HCT116 (cell line): ENCODE measurements around the gene GNL2. TPM values are rescaled to one million over a fixed set of nuclear protein-coding genes. Genes with fewer than 3 reads are reported as not detected.
"Not testable (repeated sequence)": the region's sequence is repeated elsewhere in the genome, so short reads cannot be mapped to it uniquely, and the experiment has no call there.

Source experiments
- ATAC-seq: fragments of 200-7000 bp; cut with Tn5 transposase; 2 replicates; pipeline ENCODE4 v1.9.1; 2020; ENCODE audit warnings: mild to moderate bottlenecking, moderate library complexity
- BruUV-seq: library from RNA; stranded (reverse); fragments of 400-500 nt; replicated peaks from 2 replicates; lab custom pipeline; 2021; lab: Mats Ljungman, UMichigan
- CTCF ChIA-PET: fragments of 300-600 bp; sonication (Branson Sonifier 250); formaldehyde crosslinking; loops from one replicate; lab custom pipeline; 2021; ENCODE audit warnings: antibody characterized with exemption; lab: Charles Lee
- POLR2A ChIA-PET: fragments of 300-600, 350-600 bp; sonication (Branson Sonifier 250); formaldehyde crosslinking; loops from one replicate; lab custom pipeline; 2021; ENCODE audit warnings: antibody characterized with exemption; lab: Charles Lee
- RAD21 ChIA-PET, 2 experiments: fragments of 300-600 bp; sonication (Branson Sonifier 250); formaldehyde crosslinking; loops; one replicate each; lab custom pipeline; 2023; ENCODE audit warnings: low total read pairs in 2 of 2; ENCODE audit not compliant: uncharacterized antibody in 2 of 2, unreplicated experiment in 2 of 2, low non-redundant PET in 1 of 2; lab: Charles Lee
- DNase-seq: peaks from one replicate; pipeline ENCODE4 v3.0.0-alpha.2; 2010; ENCODE audit warnings: low read depth, low spot score
- H2AFZ ChIP-seq: fragments of 200-600 bp; shearing (Covaris generic), sonication (generic); 2 replicates; pipeline ENCODE4 v1.6.1; 2017; ENCODE audit warnings: low read depth, mixed run types, mixed read lengths, antibody characterized with exemption, low read length; ENCODE audit not compliant: poor library complexity, severe bottlenecking
- H3K27ac ChIP-seq: 2 replicates; pipeline ENCODE4 v1.5.1; 2012; ENCODE audit warnings: low read depth, low read length
- H3K27me3 ChIP-seq: fragments of 200-600 bp; sonication (generic); 2 replicates; pipeline ENCODE4 v1.6.1; 2016; ENCODE audit warnings: mixed run types, low read length, mixed read lengths; ENCODE audit not compliant: insufficient read depth
- H3K36me3 ChIP-seq, 2 experiments: fragments of 200-500 bp in 1 of 2; fragments of 200-600 bp in 1 of 2; sonication (Bioruptor generic) in 1 of 2; sonication (generic) in 1 of 2; 2 replicates each; pipeline versions ENCODE4 v1.5.1 to v1.6.1; 2014 to 2016; ENCODE audit warnings: low read length in 2 of 2, inconsistent platforms in 1 of 2, mixed read lengths in 1 of 2, mixed run types in 1 of 2; ENCODE audit not compliant: insufficient read depth in 2 of 2, control insufficient read depth in 1 of 2
- H3K4me1 ChIP-seq, 2 experiments: fragments of 200-600 bp in 1 of 2; sonication (generic) in 1 of 2; 2 replicates each; pipeline versions ENCODE4 v1.5.1 to v1.6.1; 2012 to 2017; ENCODE audit warnings: low read length in 2 of 2, inconsistent platforms in 1 of 2, mild to moderate bottlenecking in 1 of 2, mixed read lengths in 1 of 2, mixed run types in 1 of 2, moderate library complexity in 1 of 2; ENCODE audit not compliant: insufficient read depth in 2 of 2, control insufficient read depth in 1 of 2
- H3K4me2 ChIP-seq: fragments of 200-600 bp; sonication (generic); 2 replicates; pipeline ENCODE4 v1.6.1; 2017; ENCODE audit warnings: mixed run types, low read length, mixed read lengths
- H3K4me3 ChIP-seq, 2 experiments: fragments of 200-600 bp in 1 of 2; sonication (generic) in 1 of 2; replicated peaks in 1 of 2; 2 replicates each; pipeline ENCODE4 v1.5.1; 2011 to 2016; ENCODE audit warnings: low read length in 2 of 2, control low read depth in 1 of 2, low read depth in 1 of 2, mild to moderate bottlenecking in 1 of 2, mixed read lengths in 1 of 2, mixed run types in 1 of 2
- H3K79me2 ChIP-seq: fragments of 200-600 bp; sonication (generic); 2 replicates; pipeline ENCODE4 v1.6.1; 2017; ENCODE audit warnings: mild to moderate bottlenecking, mixed run types, low read length, moderate library complexity, mixed read lengths; ENCODE audit not compliant: insufficient read depth
- H3K9ac ChIP-seq: fragments of 200-600 bp; sonication (generic); 2 replicates; pipeline ENCODE4 v1.6.1; 2016; ENCODE audit warnings: low read length, mixed read lengths
- H3K9me2 ChIP-seq: fragments of 200-600 bp; sonication (generic), shearing (Covaris generic); 2 replicates; pipeline ENCODE4 v1.6.1; 2017; ENCODE audit warnings: mixed run types, mild to moderate bottlenecking, moderate library complexity; ENCODE audit not compliant: insufficient read depth
- H3K9me3 ChIP-seq, 2 experiments: fragments of 200-500 bp in 1 of 2; fragments of 200-600 bp in 1 of 2; sonication (Bioruptor generic) in 1 of 2; sonication (generic) in 1 of 2; 2 replicates each; pipeline ENCODE4 v1.6.1; 2014 to 2017; ENCODE audit warnings: low read length in 2 of 2, mixed read lengths in 2 of 2, inconsistent platforms in 1 of 2, low read depth in 1 of 2, mild to moderate bottlenecking in 1 of 2, mixed run types in 1 of 2, moderate library complexity in 1 of 2; ENCODE audit not compliant: control insufficient read depth in 1 of 2, insufficient read depth in 1 of 2
- H4K20me1 ChIP-seq: fragments of 200-600 bp; sonication (generic), shearing (Covaris generic); 2 replicates; pipeline ENCODE4 v1.6.1; 2017; ENCODE audit warnings: mixed run types, mild to moderate bottlenecking, moderate library complexity; ENCODE audit not compliant: insufficient read depth
- CBX3 ChIP-seq: IDR thresholded peaks from 2 replicates; pipeline ENCODE4 v1.6.1; 2012; ENCODE audit warnings: low read depth
- CEBPB ChIP-seq: IDR thresholded peaks from 2 replicates; pipeline ENCODE4 v1.6.1; 2012; ENCODE audit warnings: low read depth
- ELF1 ChIP-seq: IDR thresholded peaks from 2 replicates; pipeline ENCODE4 v1.6.1; 2012; ENCODE audit warnings: low read depth, borderline replicate concordance
- EZH2phosphoT487 ChIP-seq: fragments of 200-600 bp; IDR thresholded peaks from 2 replicates; pipeline ENCODE4 v1.6.1; 2018; ENCODE audit warnings: antibody characterized with exemption, borderline replicate concordance
- FOSL1 ChIP-seq: IDR thresholded peaks from 2 replicates; pipeline ENCODE4 v1.6.1; 2012; ENCODE audit warnings: low read depth
- POLR2A ChIP-seq: IDR thresholded peaks from 2 replicates; pipeline ENCODE4 v1.7.0; 2011; ENCODE audit warnings: borderline replicate concordance; ENCODE audit not compliant: insufficient read depth, insufficient read length; ENCODE audit errors: extremely low read depth
- POLR2AphosphoS5 ChIP-seq: IDR thresholded peaks from 2 replicates; pipeline ENCODE4 v1.6.1; 2011; ENCODE audit warnings: mild to moderate bottlenecking, low read depth, low read length, moderate library complexity
- RAD21 ChIP-seq: IDR thresholded peaks from 2 replicates; pipeline ENCODE4 v1.6.1; 2012; ENCODE audit warnings: low read depth, mild to moderate bottlenecking
- SRF ChIP-seq: IDR thresholded peaks from 2 replicates; pipeline ENCODE4 v1.6.1; 2012; ENCODE audit warnings: low read depth
- TCF7L2 ChIP-seq: IDR thresholded peaks from 2 replicates; pipeline ENCODE4 v1.7.0; 2011; ENCODE audit warnings: borderline replicate concordance, inconsistent platforms; ENCODE audit not compliant: insufficient read depth, insufficient read length; ENCODE audit errors: extremely low read depth
- intact Hi-C: fragments of 100-400 bp; cut with micrococcal nuclease; formaldehyde crosslinking; loops from 2 replicates; pipeline ENCODE4 v1.10.0; 2022
- total RNA-seq: library from RNA; stranded (reverse); gene quantifications from one replicate; pipeline ENCODE4 v1.2.1, GENCODE V29; 2021; ENCODE audit not compliant: unreplicated experiment
- TF ChIP-seq, protein P1 (sequence below): IDR thresholded peaks from 2 replicates; pipeline ENCODE4 v1.6.1; 2011; ENCODE audit warnings: mild to moderate bottlenecking, low read length, moderate library complexity; ENCODE audit not compliant: insufficient replicate concordance; ENCODE audit errors: extremely low read depth
- TF ChIP-seq, protein P2 (sequence below): IDR thresholded peaks from 2 replicates; pipeline ENCODE4 v1.6.1; 2012
- TF ChIP-seq, protein P3 (sequence below): IDR thresholded peaks from 2 replicates; pipeline ENCODE4 v1.6.1; 2012

GNL2 gene
- total RNA-seq, 1 experiment from 2014 or later, result 79.2 TPM

DNA sequence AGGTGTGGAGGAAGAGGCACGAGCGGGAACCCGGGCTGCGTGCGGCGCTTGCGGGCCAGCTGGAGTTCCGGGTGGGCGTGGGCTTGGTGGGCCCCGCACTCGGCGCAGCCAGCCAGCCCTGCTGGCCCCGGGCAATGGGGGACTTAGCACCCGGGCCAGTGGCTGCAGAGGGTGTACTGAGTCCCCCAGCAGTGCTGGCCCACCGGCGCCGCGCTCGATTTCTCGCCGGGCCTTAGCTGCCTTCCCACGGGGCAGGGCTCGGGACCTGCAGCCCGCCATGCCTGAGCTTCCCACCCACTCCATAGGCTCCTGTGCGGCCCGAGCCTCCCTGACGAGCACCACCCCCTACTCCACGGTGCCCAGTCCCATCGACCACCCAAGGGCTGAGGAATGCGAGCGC, 77.5 kb downstream of the GNL2 start:
- H3K27me3 ChIP-seq, RAD21 ChIA-PET: not testable (repeated sequence)

DNA sequence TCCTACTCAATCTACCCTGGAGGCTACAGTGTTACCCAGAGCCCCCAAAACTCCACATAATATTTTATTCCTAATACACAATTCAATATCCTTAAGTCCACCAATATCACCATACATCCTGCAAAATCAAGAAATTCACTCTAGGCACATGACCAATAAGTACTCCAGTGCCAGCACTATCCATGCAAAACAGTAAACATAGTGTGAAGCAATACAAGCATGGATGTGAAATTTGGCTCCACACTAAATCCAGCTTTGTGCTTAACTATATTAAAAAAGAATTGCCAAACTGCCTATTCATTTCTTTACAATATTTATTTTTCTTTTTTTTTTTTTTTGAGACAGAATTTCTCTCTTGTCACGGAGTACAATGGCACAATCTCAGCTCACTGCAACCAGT, 78.2 kb downstream of the GNL2 start:
- ChIA-PET CTCF (no interaction called here), POLR2A (no interaction called here), RAD21 (no interaction called here)
- ATAC-seq (no peak), DNase-seq (no peak)
- Histone ChIP-seq H3K9me2 (no peaks in the 10 kb centered on the region), H3K4me2 (no peak overlapping the region), H3K9ac (no peak overlapping the region), H2AFZ (no peak overlapping the region), H3K36me3 (peaks cover 0 to 4% of the 10 kb centered on the region in 2 experiments; a peak in 1 of 4 replicates), H3K79me2 (peaks cover 14% of the 10 kb centered on the region), H3K4me1 (peaks cover 10 to 19% of the 10 kb centered on the region in 2 experiments; a peak in 3 of 4 replicates), H4K20me1 (no peaks in the 10 kb centered on the region), H3K27ac (no peak overlapping the region), H3K9me3 (no peaks in the 10 kb centered on the region), H3K27me3 (no peaks in the 10 kb centered on the region), H3K4me3 (no peak overlapping the region)
- TF ChIP-seq, protein P1, sequence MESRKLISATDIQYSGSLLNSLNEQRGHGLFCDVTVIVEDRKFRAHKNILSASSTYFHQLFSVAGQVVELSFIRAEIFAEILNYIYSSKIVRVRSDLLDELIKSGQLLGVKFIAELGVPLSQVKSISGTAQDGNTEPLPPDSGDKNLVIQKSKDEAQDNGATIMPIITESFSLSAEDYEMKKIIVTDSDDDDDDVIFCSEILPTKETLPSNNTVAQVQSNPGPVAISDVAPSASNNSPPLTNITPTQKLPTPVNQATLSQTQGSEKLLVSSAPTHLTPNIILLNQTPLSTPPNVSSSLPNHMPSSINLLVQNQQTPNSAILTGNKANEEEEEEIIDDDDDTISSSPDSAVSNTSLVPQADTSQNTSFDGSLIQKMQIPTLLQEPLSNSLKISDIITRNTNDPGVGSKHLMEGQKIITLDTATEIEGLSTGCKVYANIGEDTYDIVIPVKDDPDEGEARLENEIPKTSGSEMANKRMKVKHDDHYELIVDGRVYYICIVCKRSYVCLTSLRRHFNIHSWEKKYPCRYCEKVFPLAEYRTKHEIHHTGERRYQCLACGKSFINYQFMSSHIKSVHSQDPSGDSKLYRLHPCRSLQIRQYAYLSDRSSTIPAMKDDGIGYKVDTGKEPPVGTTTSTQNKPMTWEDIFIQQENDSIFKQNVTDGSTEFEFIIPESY, result no peak
- TF ChIP-seq POLR2AphosphoS5, result no peak
- no peak for TF ChIP-seq POLR2A
- TF ChIP-seq EZH2phosphoT487, result no peak
- TF ChIP-seq, protein P2, sequence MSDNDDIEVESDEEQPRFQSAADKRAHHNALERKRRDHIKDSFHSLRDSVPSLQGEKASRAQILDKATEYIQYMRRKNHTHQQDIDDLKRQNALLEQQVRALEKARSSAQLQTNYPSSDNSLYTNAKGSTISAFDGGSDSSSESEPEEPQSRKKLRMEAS, result no peak
- TF ChIP-seq CBX3, result no peak
- no peak for TF ChIP-seq RAD21
- TF ChIP-seq CEBPB, result no peak
- no peak for TF ChIP-seq FOSL1
- TF ChIP-seq ELF1, result no peak
- TF ChIP-seq SRF, result no peak
- TF ChIP-seq, protein P3, sequence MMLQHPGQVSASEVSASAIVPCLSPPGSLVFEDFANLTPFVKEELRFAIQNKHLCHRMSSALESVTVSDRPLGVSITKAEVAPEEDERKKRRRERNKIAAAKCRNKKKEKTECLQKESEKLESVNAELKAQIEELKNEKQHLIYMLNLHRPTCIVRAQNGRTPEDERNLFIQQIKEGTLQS, result no peak
- TF ChIP-seq TCF7L2, result no peak
- no TSS peak for BruUV-seq
- intact Hi-C loops, result no loop called here

More for the DNA sequence above, 77.5 kb downstream of the GNL2 start:
- H3K9me2 ChIP-seq, H3K9me3 ChIP-seq, H3K79me2 ChIP-seq, BruUV-seq, POLR2A ChIA-PET, H3K9ac ChIP-seq, DNase-seq, H2AFZ ChIP-seq, intact Hi-C loops, CTCF ChIA-PET, ATAC-seq, H3K4me3 ChIP-seq, H3K4me2 ChIP-seq, H3K36me3 ChIP-seq, H3K27ac ChIP-seq, H4K20me1 ChIP-seq: not testable (repeated sequence)
- peaks cover 9 to 17% of the 10 kb centered on the region in 2 experiments; a peak in 3 of 4 replicates for H3K4me1 ChIP-seq
